Thyroid gland (tissue), 4 donors: ENCODE data around the gene RSAD2.

Source experiments
- CTCF ChIP-seq, 6 experiments: fragments of 200-600 bp in 3 of 6; fragments of 450-650 bp in 3 of 6; sonication (generic) in 3 of 6; IDR thresholded peaks; one replicate each; pipeline ENCODE4 v1.5.1; 2016 to 2019; ENCODE audit warnings: antibody characterized with exemption in 6 of 6, mild to moderate bottlenecking in 2 of 6, inconsistent platforms in 1 of 6, moderate library complexity in 1 of 6
- POLR2A ChIP-seq, 2 donors: fragments of 450-650 bp; IDR thresholded peaks; one replicate each; pipeline ENCODE4 v1.6.1; 2017; ENCODE audit warnings: antibody characterized with exemption in 2 of 2, mild to moderate bottlenecking in 2 of 2, moderate library complexity in 1 of 2

- TF ChIP-seq POLR2A (IDR thresholded peaks at IDR 0.05) (no peak), CTCF (IDR thresholded peaks at IDR 0.05) (no peak)
Observed at GRCh38 chr2:6880200-6880733, 2.7 kb downstream of the RSAD2 start.
